A549 (cell line): Measurements from ENCODE around the gene NDUFA12.

Source experiments
- POLR2A ChIP-seq: IDR thresholded peaks from 2 replicates; pipeline ENCODE4 v1.6.1; 2012; ENCODE audit warnings: mild to moderate bottlenecking, low read length
- TF ChIP-seq, protein P1 (sequence below): fragments of >200 bp; sonication (Bioruptor Twin); formaldehyde crosslinking; IDR thresholded peaks from 3 replicates; pipeline ENCODE4 v1.5.1; 2016

DNA sequence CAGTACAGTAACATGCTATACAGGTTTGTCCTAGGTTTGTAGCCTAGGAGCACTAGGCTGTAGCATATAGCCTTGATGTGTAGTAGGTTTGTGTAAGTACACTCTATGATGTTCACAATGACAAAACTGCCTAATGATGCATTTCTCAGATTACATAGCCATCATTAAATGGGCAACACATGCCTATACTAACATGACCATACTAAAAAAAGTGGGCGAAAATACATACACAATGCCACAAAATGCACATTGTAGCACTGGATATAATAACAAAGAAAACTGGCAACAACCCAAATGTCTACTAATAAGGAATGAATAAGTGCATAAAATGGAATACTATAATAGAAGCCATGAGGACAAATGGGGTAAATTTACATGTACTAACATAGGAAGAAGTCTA, 31.3 kb upstream of the NDUFA12 start:
- TF ChIP-seq, protein P1, sequence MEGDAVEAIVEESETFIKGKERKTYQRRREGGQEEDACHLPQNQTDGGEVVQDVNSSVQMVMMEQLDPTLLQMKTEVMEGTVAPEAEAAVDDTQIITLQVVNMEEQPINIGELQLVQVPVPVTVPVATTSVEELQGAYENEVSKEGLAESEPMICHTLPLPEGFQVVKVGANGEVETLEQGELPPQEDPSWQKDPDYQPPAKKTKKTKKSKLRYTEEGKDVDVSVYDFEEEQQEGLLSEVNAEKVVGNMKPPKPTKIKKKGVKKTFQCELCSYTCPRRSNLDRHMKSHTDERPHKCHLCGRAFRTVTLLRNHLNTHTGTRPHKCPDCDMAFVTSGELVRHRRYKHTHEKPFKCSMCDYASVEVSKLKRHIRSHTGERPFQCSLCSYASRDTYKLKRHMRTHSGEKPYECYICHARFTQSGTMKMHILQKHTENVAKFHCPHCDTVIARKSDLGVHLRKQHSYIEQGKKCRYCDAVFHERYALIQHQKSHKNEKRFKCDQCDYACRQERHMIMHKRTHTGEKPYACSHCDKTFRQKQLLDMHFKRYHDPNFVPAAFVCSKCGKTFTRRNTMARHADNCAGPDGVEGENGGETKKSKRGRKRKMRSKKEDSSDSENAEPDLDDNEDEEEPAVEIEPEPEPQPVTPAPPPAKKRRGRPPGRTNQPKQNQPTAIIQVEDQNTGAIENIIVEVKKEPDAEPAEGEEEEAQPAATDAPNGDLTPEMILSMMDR = no peak
- no peak for TF ChIP-seq POLR2A
